Esophagus squamous epithelium (tissue), 5 donors: ENCODE measurements around the gene C12orf57. TPM values are rescaled to one million over a fixed set of nuclear protein-coding genes. Genes with fewer than 3 reads are reported as not detected.

ENCODE experiments used
- DNase-seq: peaks from one replicate; lab custom pipeline; 2025; lab: John Stamatoyannopoulos, UW
- H3K27ac ChIP-seq, 4 donors: fragments of 200-600 bp; sonication (generic); one replicate each; pipeline ENCODE4 v1.5.1; 2016 to 2019; ENCODE audit warnings: mild to moderate bottlenecking in 1 of 4
- H3K27me3 ChIP-seq, 4 donors: fragments of 200-600 bp; sonication (generic); 1 replicate in 3 of 4; 2 replicates in 1 of 4; pipeline versions ENCODE4 v1.5.1 to v1.6.0; 2017 to 2021; ENCODE audit warnings: antibody characterized with exemption in 1 of 4
- H3K36me3 ChIP-seq, 3 donors: fragments of 200-600 bp; sonication (generic); one replicate each; pipeline ENCODE4 v1.5.1; 2016 to 2019
- H3K4me1 ChIP-seq, 3 donors: fragments of 200-600 bp; sonication (generic); one replicate each; pipeline ENCODE4 v1.5.1; 2017 to 2019
- H3K4me3 ChIP-seq, 4 donors: fragments of 200-600 bp; sonication (generic); 1 replicate in 3 of 4; 2 replicates in 1 of 4; pipeline ENCODE4 v1.5.1; 2016 to 2019; ENCODE audit warnings: mild to moderate bottlenecking in 2 of 4, moderate library complexity in 1 of 4
- H3K9me3 ChIP-seq, 3 donors: fragments of 200-600 bp; sonication (generic); one replicate each; pipeline ENCODE4 v1.5.1; 2016 to 2019
- CTCF ChIP-seq, 6 experiments: fragments of 450-650 bp in 4 of 6; fragments of 200-600 bp in 2 of 6; sonication (generic) in 2 of 6; IDR thresholded peaks; one replicate each; pipeline ENCODE4 v1.5.1; 2016 to 2019; ENCODE audit warnings: antibody characterized with exemption in 6 of 6, mild to moderate bottlenecking in 4 of 6, moderate library complexity in 4 of 6
- POLR2A ChIP-seq, 4 donors: fragments of 450-650 bp; IDR thresholded peaks; one replicate each; pipeline ENCODE4 v1.6.1; 2017; ENCODE audit warnings: antibody characterized with exemption in 4 of 4, mild to moderate bottlenecking in 4 of 4, moderate library complexity in 3 of 4
- WGBS, 2 donors: methylation state at CpG; one replicate each; pipeline ENCODE4 v1.1.5; 2018; 5-methylcytosine and 5-hydroxymethylcytosine counted together
- intact Hi-C: fragments of 100-400 bp; cut with DNase I; formaldehyde crosslinking; loops from one replicate; pipeline ENCODE4 v1.15.0; 2022
- total RNA-seq, 4 donors: library from RNA; depleted of rRNA; stranded (reverse); fragments of >200 nt; gene quantifications; one replicate each; pipeline ENCODE4 v1.1.0, GENCODE V29; 2016
- donor health status: DM: yes; HTN: yes; CAD: no.

C12orf57 gene
- total RNA-seq, 4 donors from 2014 or later, result 110 to 377 (median 156) TPM

- H3K36me3 ChIP-seq, result peaks cover 20 to 45% (median 22%) of the 10 kb centered on the region in 3 donors
- no peaks in the 10 kb centered on the region for H3K27me3 ChIP-seq
- H3K9me3 ChIP-seq, result no peaks in the 10 kb centered on the region
- H3K4me1 ChIP-seq, result peaks cover 19 to 84% (median 38%) of the 10 kb centered on the region in 3 donors
- no peak for DNase-seq
- intact Hi-C loops, result no loop called here
- WGBS, 2 donors, result 59 to 60% methylated on average over 1 to 9 of the region's 9 CpGs
- TF ChIP-seq POLR2A (IDR thresholded peaks at IDR 0.05) (no peak), CTCF (IDR thresholded peaks at IDR 0.05) (no peak)
- H3K4me3 ChIP-seq, result peak overlapping the region in 1 of 4 donors; percentile 72
- H3K27ac ChIP-seq, result peak overlapping the region in 2 of 4 donors; percentile 94 to 96
Observed at GRCh38 chr12:6968426-6968825, 24.6 kb downstream of the C12orf57 start.

GRCh38 chr12:6970096-6970527 is 26.3 kb downstream of the C12orf57 start:
- DNase-seq, result no peak
- H3K4me1 ChIP-seq, result peaks cover 19 to 73% (median 33%) of the 10 kb centered on the region in 3 donors
- 0% methylated on average over 5 to 9 of the region's 31 CpGs for WGBS, 2 donors
- no peaks in the 10 kb centered on the region for H3K27me3 ChIP-seq
- peaks cover 27 to 62% (median 28%) of the 10 kb centered on the region in 3 donors for H3K36me3 ChIP-seq
- no peaks in the 10 kb centered on the region for H3K9me3 ChIP-seq
- H3K4me3 ChIP-seq, result peak overlapping the region; percentile 40 to 96 (median 80)
- no peak for TF ChIP-seq POLR2A (IDR thresholded peaks at IDR 0.05)
- intact Hi-C loops, result no loop called here
- peak overlapping the region; percentile 92 to 96 (median 94) for H3K27ac ChIP-seq

- Histone ChIP-seq H3K9me3 (no peaks in the 10 kb centered on the region), H3K27ac (no peak overlapping the region), H3K36me3 (peaks cover 12 to 56% (median 35%) of the 10 kb centered on the region in 3 donors), H3K4me1 (peaks cover 18 to 54% (median 31%) of the 10 kb centered on the region in 3 donors), H3K4me3 (no peak overlapping the region), H3K27me3 (no peaks in the 10 kb centered on the region)
- TF ChIP-seq POLR2A (IDR thresholded peaks at IDR 0.05) (no peak), CTCF (IDR thresholded peaks at IDR 0.05) (no peak)
- intact Hi-C loops, result no loop called here
- WGBS, 2 donors, result 92 to 93% methylated on average over 4 to 5 of the region's 6 CpGs
- DNase-seq, result no peak
Observed at GRCh38 chr12:6974180-6974579, 30.4 kb downstream of the C12orf57 start.

- WGBS, 2 donors, result 66 to 75% methylated on average over 2 of the region's 2 CpGs
- Histone ChIP-seq H3K27ac (no peak overlapping the region), H3K9me3 (no peaks in the 10 kb centered on the region), H3K27me3 (no peaks in the 10 kb centered on the region), H3K4me3 (no peak overlapping the region), H3K4me1 (peaks cover 14 to 54% (median 27%) of the 10 kb centered on the region in 3 donors), H3K36me3 (peaks cover 15 to 65% (median 39%) of the 10 kb centered on the region in 3 donors)
- no peak for TF ChIP-seq POLR2A (IDR thresholded peaks at IDR 0.05)
- TF ChIP-seq CTCF (IDR thresholded peaks at IDR 0.05), result no peak
- DNase-seq, result no peak
- intact Hi-C loops, result no loop called here
Observed at GRCh38 chr12:6975297-6976032, 31.6 kb downstream of the C12orf57 start.

- no peak for DNase-seq
- H3K9me3 ChIP-seq, result no peaks in the 10 kb centered on the region
- H3K4me1 ChIP-seq, result peaks cover 7 to 38% (median 17%) of the 10 kb centered on the region in 3 donors
- WGBS, 2 donors, result 74 to 77% methylated on average over 5 to 9 of the region's 10 CpGs
- H3K27me3 ChIP-seq, result no peaks in the 10 kb centered on the region
- intact Hi-C loops, result no loop called here
- H3K36me3 ChIP-seq, result peaks cover 32 to 87% (median 57%) of the 10 kb centered on the region in 3 donors
- TF ChIP-seq POLR2A (IDR thresholded peaks at IDR 0.05), result no peak
- no peak for TF ChIP-seq CTCF (IDR thresholded peaks at IDR 0.05)
- H3K27ac ChIP-seq, result peak overlapping the region; percentile 72 to 84 (median 78)
- H3K4me3 ChIP-seq, result no peak overlapping the region
Observed at GRCh38 chr12:6977653-6978052, 33.8 kb downstream of the C12orf57 start.
